ENCODE data around the gene LMO3.
"Not testable (repeated sequence)": the region's sequence is repeated elsewhere in the genome, so short reads cannot be mapped to it uniquely, and the experiment has no call there.

Gene LMO3

GRCh38 chr12:16537652-16538051 lies 68.3 kb downstream of the LMO3 start:
- DNase-seq = not testable (repeated sequence)

GRCh38 chr12:16531621-16532020 lies 74.3 kb downstream of the LMO3 start:
- peak; percentile 76 for DNase-seq

DNA sequence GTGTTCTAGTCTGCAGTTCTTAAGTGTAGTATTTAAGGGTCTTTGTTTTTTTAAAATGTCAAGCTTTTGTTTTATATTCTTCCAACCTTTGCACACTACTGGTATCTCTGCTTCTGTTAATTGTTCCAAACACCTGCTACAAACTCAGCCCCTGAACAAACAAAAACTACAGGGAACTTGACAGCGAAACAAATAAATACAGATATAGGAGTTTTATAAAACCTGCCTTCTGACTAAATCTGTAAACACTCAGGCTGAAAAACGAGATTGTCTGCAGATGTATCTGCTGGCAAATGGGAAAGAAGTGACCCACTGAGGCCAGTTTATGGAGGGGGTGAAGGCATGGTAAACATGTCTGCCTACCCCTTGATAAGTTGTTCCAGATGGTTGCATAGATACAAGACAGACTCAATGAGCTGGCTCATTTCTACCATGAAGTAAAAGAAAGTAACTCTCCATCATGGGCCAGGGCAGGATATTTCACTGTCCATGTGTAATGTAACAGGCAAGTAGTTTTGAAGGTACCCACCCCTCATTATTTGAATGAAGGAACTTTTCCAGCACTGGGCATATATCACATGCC lies 75.6 kb downstream of the LMO3 start:
- DNase-seq = no peak

GRCh38 chr12:16526693-16527092 lies 79.3 kb downstream of the LMO3 start:
- no peak for DNase-seq

DNA sequence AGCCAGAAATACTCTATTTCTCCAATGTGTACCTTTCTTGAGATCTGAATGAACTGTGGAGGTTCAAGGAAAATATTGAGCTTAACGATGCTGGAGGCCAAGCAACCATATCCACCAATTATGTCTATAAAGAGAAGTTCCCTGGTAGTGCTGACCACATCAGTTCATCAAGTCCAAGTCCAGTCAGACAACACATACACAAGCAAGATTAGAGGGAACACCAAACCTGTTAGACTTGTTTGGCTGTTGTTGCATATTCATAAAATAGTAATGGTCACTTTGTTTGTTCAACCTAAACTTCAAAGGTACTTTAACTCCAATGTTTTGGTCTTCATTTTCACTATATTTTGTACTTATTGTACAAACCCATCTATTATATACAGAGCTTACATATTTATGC lies 81.6 kb downstream of the LMO3 start:
- no peak for DNase-seq

- no peak for DNase-seq
Observed at GRCh38 chr12:16523951-16524331, 82.0 kb downstream of the LMO3 start.

DNA sequence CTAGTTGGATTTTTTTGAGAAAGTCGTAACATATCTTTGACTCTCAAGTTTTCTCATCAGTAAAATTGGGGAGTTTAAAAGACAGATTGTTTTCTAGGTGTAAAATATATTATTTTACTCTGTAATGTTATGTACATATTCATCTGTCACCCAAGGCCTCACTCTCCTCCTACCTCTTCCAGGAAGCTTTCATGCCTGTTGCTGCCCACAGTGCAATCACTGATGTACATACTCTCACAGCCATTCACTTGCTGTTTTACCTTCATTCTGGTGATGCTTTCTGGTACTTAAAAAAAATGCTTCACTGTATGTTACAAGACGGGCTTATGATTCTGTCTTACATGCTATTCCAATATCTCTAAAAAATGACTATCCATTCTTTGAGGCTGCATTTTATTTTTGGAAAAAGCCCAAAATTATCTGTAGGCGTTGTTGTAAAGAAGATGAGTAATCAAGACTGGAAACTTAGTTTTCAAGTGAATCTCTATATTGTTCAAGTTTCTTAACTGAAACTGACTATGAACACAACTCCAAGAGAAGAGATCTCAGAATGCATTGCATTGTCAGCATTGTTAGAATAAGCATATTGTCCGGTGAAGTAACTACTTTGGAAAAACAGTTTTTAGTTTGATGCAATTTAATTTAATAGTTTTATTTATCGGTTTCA lies 82.5 kb downstream of the LMO3 start:
- no peak for DNase-seq

DNA sequence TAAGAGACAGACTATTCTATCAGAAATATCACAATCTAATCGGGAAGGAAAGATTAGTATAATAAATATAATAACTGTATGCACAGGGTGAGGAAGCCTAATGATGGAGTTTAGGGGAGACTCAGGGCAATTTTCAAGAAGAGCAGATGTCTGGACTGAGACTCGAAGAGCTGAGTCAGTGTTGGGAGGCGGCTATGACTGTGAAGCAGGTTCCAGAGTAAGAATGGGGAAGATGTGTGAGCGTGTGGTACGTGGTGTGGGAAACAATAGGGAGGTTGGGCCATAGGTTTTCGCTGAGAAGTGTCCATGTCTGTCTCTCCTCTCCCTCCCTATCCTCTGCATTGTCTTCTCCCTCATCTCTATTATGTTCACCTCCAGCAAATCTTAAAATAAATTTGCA lies 85.6 kb downstream of the LMO3 start:
- no peak for DNase-seq

DNA sequence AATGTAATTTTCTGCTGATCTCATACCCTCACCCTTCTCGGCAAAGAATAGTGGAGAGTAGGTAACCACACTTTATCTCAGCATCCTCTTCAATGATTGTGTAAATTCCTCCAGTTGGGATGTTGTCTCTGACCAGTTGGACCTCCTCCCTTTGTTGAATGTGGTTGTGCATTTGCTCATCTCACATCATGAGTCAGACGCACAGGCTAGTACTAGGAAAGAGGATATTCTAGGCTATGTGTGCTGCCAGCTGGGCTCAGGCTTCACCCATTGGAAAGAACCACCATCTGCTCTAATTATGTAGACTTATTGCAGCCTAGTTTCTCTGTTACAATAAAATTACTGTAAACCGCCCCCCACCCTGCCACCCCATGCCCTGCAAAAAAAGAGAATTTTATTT lies 90.3 kb downstream of the LMO3 start:
- DNase-seq = peak; percentile 87

DNA sequence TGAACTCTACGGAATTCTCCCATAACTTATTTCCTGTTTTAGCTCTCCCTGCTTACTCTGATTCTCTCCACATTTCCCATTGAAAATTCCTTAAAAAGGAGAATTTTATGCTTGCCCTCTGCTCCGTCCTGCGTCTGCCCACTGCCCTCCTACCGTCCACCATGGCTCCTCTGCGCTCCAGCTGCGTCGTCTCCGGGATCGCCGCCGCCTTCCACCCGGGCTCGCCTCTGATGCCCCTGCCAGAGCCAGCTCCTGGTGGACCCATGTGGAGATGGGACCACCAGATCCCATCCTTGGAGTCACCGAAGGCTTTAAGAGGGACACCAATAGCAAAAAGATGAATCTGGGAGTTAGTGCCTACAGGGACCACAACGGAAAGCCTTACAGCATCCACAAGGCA lies 92.7 kb downstream of the LMO3 start:
- no peak for DNase-seq

DNA sequence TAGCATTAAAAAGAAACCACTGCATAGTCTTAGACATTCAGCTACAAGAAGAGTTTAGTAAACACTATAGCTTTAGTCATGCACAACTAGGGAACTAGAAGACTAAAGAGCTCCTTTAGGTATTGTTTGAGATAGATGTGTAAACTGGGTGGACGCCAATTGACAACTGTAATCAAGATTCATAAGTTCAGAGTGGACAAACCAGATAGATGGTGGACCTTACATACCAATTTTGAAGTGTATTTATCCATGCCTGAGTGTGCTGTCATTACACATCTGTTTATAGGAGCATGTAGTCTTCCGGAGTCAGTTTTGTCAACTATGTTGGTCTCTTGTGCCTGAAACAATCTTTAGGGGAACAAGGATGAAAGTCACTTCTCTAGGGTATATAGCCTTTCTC lies 96.6 kb downstream of the LMO3 start:
- DNase-seq = no peak

DNA sequence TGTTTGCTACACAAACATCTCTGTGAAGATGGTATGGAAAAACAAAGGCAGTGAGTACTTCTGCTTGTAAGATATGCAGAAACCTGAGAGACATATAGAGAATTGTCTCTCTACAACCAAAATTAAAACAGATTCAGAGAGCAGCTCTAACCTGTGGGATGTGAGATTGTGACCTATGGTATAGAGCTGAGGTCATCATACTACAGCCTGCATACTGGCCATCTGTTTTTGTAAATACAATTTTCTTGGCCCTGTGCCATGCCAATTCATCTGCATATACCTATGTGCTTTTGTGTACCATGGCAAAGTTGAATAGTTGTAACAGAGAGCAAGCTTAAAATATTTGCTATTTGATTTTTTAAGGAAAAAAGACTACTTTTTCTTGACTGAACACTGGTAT lies 99.6 kb downstream of the LMO3 start:
- DNase-seq = no peak

DNA sequence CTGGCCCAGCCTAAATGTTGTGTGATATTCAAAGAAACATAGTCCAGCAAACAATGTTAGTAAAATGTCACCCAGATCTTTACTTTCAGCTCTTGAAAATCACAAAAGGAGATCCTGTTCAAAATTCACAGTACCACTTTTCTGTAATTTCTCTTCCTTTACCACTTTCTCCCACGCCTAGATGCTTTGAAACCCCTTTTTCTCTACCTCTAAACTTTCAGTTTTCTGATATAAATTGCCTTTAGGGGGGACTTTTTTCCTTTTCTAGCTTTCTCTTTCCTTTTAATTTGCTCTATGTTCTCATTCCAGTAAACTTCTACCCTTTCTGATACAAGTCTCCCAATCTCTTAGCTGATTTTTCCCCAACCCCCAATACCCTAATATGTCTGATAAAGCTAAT lies 101.8 kb downstream of the LMO3 start:
- no peak for DNase-seq

- no peak for DNase-seq
Observed at GRCh38 chr12:16499611-16500010, 106.4 kb downstream of the LMO3 start.

All from NCI-H2171 treated with DMSO at 0.1 percent for 48 hours (cell line).